Fibroblast of lung (primary cell): Measurements from ENCODE around the gene ARPC2. TPM values are rescaled to one million over a fixed set of nuclear protein-coding genes. Genes with fewer than 3 reads are reported as not detected.
A peak's percentile ranks its signal among the peaks of the same experiment; 100 is the strongest.

ENCODE experiments used
- DNase-seq, 2 donors: peaks; one replicate each; pipeline versions ENCODE4 v3.0.0 to v3.0.0-alpha.2; 2010; ENCODE audit warnings: low read depth in 2 of 2
- H2AFZ ChIP-seq: 2 replicates; pipeline ENCODE4 v1.5.1; 2012; ENCODE audit warnings: low read length, control low read depth, inconsistent platforms
- H3K27ac ChIP-seq: 2 replicates; pipeline ENCODE4 v1.5.1; 2011; ENCODE audit warnings: low read length, control low read depth; ENCODE audit not compliant: insufficient read depth
- H3K27me3 ChIP-seq: 2 replicates; pipeline ENCODE4 v1.5.1; 2011; ENCODE audit warnings: mild to moderate bottlenecking, low read length; ENCODE audit not compliant: control insufficient read depth, insufficient read depth
- H3K36me3 ChIP-seq: 2 replicates; pipeline ENCODE4 v1.5.1; 2011; ENCODE audit warnings: low read length; ENCODE audit not compliant: control insufficient read depth, insufficient read depth
- H3K4me1 ChIP-seq: 2 replicates; pipeline ENCODE4 v1.5.1; 2011; ENCODE audit warnings: low read length; ENCODE audit not compliant: control insufficient read depth, insufficient read depth; ENCODE audit errors: extremely low read depth
- H3K4me2 ChIP-seq: 2 replicates; pipeline ENCODE4 v1.5.1; 2011; ENCODE audit warnings: low read length, control low read depth; ENCODE audit not compliant: insufficient read depth; ENCODE audit errors: extremely low read depth
- H3K4me3 ChIP-seq, 4 experiments: fragments of 200-600 bp in 1 of 4; sonication (generic) in 1 of 4; replicated peaks in 1 of 4; 2 replicates each; pipeline ENCODE4 v1.5.1; 2011 to 2016; ENCODE audit warnings: low read length in 4 of 4, low read depth in 3 of 4, mild to moderate bottlenecking in 3 of 4, control low read depth in 2 of 4, inconsistent platforms in 1 of 4, mixed read lengths in 1 of 4; ENCODE audit not compliant: insufficient read depth in 1 of 4; ENCODE audit errors: control extremely low read depth in 1 of 4
- H3K79me2 ChIP-seq: 2 replicates; pipeline ENCODE4 v1.5.1; 2012; ENCODE audit warnings: mild to moderate bottlenecking, low read length, inconsistent platforms; ENCODE audit not compliant: control insufficient read depth, insufficient read depth
- H3K9ac ChIP-seq: 2 replicates; pipeline ENCODE4 v1.5.1; 2011; ENCODE audit warnings: mild to moderate bottlenecking, low read length, control low read depth; ENCODE audit not compliant: insufficient read depth
- H3K9me3 ChIP-seq: 2 replicates; pipeline ENCODE4 v1.5.1; 2012; ENCODE audit warnings: low read depth, low read length; ENCODE audit not compliant: control insufficient read depth, insufficient read depth
- H4K20me1 ChIP-seq: 2 replicates; pipeline ENCODE4 v1.5.1; 2011; ENCODE audit warnings: low read length; ENCODE audit not compliant: control insufficient read depth, insufficient read depth; ENCODE audit errors: extremely low read depth
- EZH2 ChIP-seq: IDR thresholded peaks from 2 replicates; pipeline ENCODE4 v1.5.1; 2012; ENCODE audit warnings: low read length, control low read depth, mild to moderate bottlenecking; ENCODE audit errors: missing control alignments
- polyA plus RNA-seq, 2 donors: library from polyadenylated mRNA; depleted of rRNA in 1 of 2; stranded (reverse) in 1 of 2; unstranded in 1 of 2; fragments of >200 nt; gene quantifications; 2 replicates each; pipeline ENCODE4 v1.2.1, GENCODE V29; 2011 to 2012; ENCODE audit warnings: missing spikeins in 1 of 2
- total RNA-seq: library from RNA; depleted of rRNA; stranded (reverse); fragments of >200 nt; gene quantifications from 2 replicates; pipeline ENCODE4 v1.2.1, GENCODE V29; 2014
- TF ChIP-seq, protein P1 (sequence below), 2 donors: IDR thresholded peaks in 1 of 2; conservative IDR thresholded peaks in 1 of 2; 1 replicate in 1 of 2; 2 replicates in 1 of 2; pipeline ENCODE4 v1.5.1; 2011 to 2012; ENCODE audit warnings: low read length in 2 of 2, control low read depth in 1 of 2, inconsistent platforms in 1 of 2, low read depth in 1 of 2, mild to moderate bottlenecking in 1 of 2

Gene ARPC2
- total and polyA plus RNA-seq, 2 donors (not counting 1 experiment from before 2014, with no cell fraction given) = 199 to 893 TPM

DNA sequence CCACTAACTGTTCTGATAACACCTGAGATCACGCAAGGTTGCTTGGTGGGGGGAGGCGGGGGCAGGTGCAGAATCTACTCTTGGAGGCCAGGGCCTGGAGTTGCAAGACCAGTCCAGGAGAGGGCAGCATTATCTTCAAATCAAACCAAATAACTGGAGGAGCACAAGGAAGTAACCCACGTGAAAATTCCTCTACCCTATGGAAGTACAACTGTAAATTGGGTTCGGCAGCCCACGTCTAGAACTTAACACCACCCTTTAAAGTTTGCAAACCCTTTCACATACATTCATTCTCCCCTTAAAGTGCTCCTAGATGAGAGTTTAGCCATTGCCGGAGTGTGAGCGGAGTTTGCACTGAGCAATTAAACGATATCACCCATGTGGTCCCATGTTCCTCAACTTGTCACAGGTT lies 30.6 kb upstream of the ARPC2 start:
- Histone ChIP-seq H3K4me2 (peak overlapping the region; percentile 19), H3K27me3 (peaks cover 11% of the 10 kb centered on the region), H3K36me3 (no peaks in the 10 kb centered on the region)

DNA sequence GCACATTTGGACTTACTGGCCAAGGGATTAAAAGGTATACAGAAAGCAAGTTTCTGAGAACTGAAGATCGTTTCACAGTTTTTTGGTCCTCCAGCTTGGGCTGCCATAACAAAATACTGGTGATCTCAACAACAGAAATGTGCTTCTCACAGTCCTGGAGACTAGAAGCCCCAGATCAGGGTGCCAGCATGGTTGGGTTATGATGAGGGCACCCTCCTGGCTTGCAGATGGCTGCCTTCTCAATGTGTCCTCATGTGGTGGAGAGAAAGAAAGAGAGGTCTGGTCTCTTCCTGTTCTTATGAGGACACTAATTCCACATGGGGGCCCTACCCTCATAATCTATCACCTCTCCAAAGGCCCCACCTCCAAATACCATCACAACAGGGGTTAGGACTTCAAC lies 30.1 kb upstream of the ARPC2 start:
- Histone ChIP-seq H3K4me1 (no peaks in the 10 kb centered on the region), H3K79me2 (no peaks in the 10 kb centered on the region), H3K27ac (no peak overlapping the region), H2AFZ (no peak overlapping the region), H3K9ac (no peak overlapping the region), H3K27me3 (peaks cover 6% of the 10 kb centered on the region), H3K4me3 (no peak overlapping the region), H3K36me3 (no peaks in the 10 kb centered on the region), H4K20me1 (no peaks in the 10 kb centered on the region), H3K4me2 (no peak overlapping the region), H3K9me3 (no peaks in the 10 kb centered on the region)
- no peak for DNase-seq
- TF ChIP-seq, protein P1, sequence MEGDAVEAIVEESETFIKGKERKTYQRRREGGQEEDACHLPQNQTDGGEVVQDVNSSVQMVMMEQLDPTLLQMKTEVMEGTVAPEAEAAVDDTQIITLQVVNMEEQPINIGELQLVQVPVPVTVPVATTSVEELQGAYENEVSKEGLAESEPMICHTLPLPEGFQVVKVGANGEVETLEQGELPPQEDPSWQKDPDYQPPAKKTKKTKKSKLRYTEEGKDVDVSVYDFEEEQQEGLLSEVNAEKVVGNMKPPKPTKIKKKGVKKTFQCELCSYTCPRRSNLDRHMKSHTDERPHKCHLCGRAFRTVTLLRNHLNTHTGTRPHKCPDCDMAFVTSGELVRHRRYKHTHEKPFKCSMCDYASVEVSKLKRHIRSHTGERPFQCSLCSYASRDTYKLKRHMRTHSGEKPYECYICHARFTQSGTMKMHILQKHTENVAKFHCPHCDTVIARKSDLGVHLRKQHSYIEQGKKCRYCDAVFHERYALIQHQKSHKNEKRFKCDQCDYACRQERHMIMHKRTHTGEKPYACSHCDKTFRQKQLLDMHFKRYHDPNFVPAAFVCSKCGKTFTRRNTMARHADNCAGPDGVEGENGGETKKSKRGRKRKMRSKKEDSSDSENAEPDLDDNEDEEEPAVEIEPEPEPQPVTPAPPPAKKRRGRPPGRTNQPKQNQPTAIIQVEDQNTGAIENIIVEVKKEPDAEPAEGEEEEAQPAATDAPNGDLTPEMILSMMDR (conservative IDR thresholded peaks at IDR 0.05 in 1 of 2, IDR thresholded peaks at IDR 0.05 in 1 of 2; ENCODE audit: low read depth in 1 of 2, low read length in 2 of 2) = no peak
- no peak for TF ChIP-seq EZH2

More for the DNA sequence above, 30.6 kb upstream of the ARPC2 start:
- Histone ChIP-seq H3K27ac (no peak overlapping the region), H3K9me3 (no peaks in the 10 kb centered on the region), H3K4me3 (no peak overlapping the region), H3K4me1 (no peaks in the 10 kb centered on the region), H2AFZ (peak overlapping the region; percentile 58), H3K79me2 (no peaks in the 10 kb centered on the region), H4K20me1 (no peaks in the 10 kb centered on the region), H3K9ac (no peak overlapping the region)
- peak; percentile 60 to 75 for DNase-seq
- TF ChIP-seq, protein P1 (conservative IDR thresholded peaks at IDR 0.05 in 1 of 2, IDR thresholded peaks at IDR 0.05 in 1 of 2; ENCODE audit: low read depth in 1 of 2, low read length in 2 of 2) = peak; percentile 71 to 85
- no peak for TF ChIP-seq EZH2

DNA sequence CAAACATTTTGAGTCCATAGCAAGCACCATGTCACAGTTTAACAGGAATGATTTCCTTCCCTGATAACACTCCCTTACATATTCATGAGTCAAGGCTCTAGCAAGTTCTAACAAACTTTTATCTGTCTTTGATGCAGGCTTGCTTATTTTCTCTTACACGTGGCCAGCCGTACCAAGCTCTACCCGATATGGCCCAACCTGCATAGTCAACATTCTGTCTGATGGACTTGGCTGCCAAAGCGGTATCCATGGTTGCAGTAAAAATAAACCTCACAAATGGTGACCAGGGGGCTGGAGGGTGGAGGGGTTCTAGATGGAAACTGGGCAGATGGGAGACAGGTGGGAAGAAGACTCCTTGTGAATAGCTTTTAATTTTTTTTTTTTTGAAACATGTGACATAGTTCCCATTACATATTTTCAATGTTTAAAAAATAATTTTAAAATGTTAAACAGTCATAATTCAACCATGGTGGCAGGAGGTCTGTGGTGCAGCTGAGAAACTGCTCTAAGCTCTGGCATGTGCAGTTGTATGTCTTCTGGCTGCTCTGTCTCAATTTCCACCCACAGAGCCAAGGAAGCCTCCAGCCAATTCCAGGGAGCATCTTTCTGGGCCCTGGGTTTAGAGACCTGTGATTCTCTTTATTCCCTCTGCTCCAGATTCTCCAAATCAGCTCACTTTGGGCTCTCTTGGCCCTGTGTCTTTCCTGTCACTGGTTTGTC lies 29.5 kb upstream of the ARPC2 start:
- DNase-seq = peak in 1 of 2 donors; percentile 6
- no peaks in the 10 kb centered on the region for H3K4me1 ChIP-seq
- TF ChIP-seq, protein P1 (conservative IDR thresholded peaks at IDR 0.05 in 1 of 2, IDR thresholded peaks at IDR 0.05 in 1 of 2; ENCODE audit: low read depth in 1 of 2, low read length in 2 of 2) = no peak
- no peak for TF ChIP-seq EZH2
- no peaks in the 10 kb centered on the region for H4K20me1 ChIP-seq
- no peaks in the 10 kb centered on the region for H3K36me3 ChIP-seq
- no peak overlapping the region for H3K4me3 ChIP-seq
- H3K9me3 ChIP-seq = no peaks in the 10 kb centered on the region
- H3K9ac ChIP-seq = no peak overlapping the region
- H2AFZ ChIP-seq = no peak overlapping the region
- peaks cover 4% of the 10 kb centered on the region for H3K27me3 ChIP-seq
- no peak overlapping the region for H3K27ac ChIP-seq
- H3K79me2 ChIP-seq = no peaks in the 10 kb centered on the region
- H3K4me2 ChIP-seq = no peak overlapping the region
